Measurements from ENCODE around the gene OR1E1. TPM values are rescaled to one million over a fixed set of nuclear protein-coding genes. Genes with fewer than 3 reads are reported as not detected.

The OR1E1 gene
- total and polyA plus RNA-seq, 2 of the 4 experiments (the other 2 are of a cell fraction) = not detected

DNA sequence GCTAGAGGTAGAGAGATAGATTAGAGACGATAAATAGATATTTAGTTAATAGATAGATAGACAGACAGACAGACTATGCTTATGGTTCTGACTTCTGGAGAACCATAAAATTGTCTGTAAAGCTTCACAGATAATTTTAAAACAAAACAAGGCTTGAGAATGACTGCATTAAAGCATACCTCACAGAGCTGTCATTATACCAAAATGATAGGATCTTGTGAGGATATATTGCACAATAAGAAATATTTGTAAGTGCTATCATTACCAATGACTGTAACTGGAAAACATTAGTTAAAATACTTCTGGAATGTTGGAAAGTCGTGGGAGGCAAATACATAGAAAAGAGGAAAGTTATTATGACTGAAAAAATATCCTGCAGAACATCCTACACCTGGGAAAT lies 3.6 kb upstream of the OR1E1 start:
- POLR2A ChIA-PET (ENCODE audit: unreplicated experiment) = no interaction called here
- Histone ChIP-seq H4K20me1 (ENCODE audit: insufficient read depth, low read length) (no peaks in the 10 kb centered on the region), H3K56ac (ENCODE audit: extremely low read depth, insufficient read depth, low read length) (no peak overlapping the region), H3K4me3 (ENCODE audit: insufficient read depth, low read depth, low read length) (no peak overlapping the region), H2BK120ac (ENCODE audit: low read depth, low read length) (no peak overlapping the region), H3K79me1 (ENCODE audit: low read depth in 1 of 2, low read length in 2 of 2) (no peaks in the 10 kb centered on the region), H3K4ac (ENCODE audit: low read depth, low read length) (no peak overlapping the region), H4K8ac (ENCODE audit: low read depth in 2 of 2, low read length in 2 of 2) (no peak overlapping the region), H3K27me3 (ENCODE audit: control insufficient read depth, insufficient read depth, low read length) (no peaks in the 10 kb centered on the region), H3K9ac (ENCODE audit: low read depth, low read length) (no peak overlapping the region), H2AK5ac (ENCODE audit: low read depth, low read length) (no peak overlapping the region), H4K91ac (ENCODE audit: insufficient read depth, low read depth, low read length) (no peak overlapping the region), H3K4me2 (ENCODE audit: low read depth, low read length) (no peak overlapping the region), H3K23ac (ENCODE audit: low read depth, low read length) (no peak overlapping the region), H3K36me3 (ENCODE audit: control insufficient read depth, insufficient read depth, low read length) (no peaks in the 10 kb centered on the region), H2AK9ac (replicated peaks; ENCODE audit: low read depth, low read length, poor library complexity) (no peak overlapping the region), H3K27ac (ENCODE audit: insufficient read depth, low read length) (no peak overlapping the region), H3K14ac (replicated peaks; ENCODE audit: low read depth, low read length) (no peak overlapping the region), H2BK15ac (ENCODE audit: low read depth, low read length) (no peak overlapping the region), H3K4me1 (ENCODE audit: control insufficient read depth, insufficient read depth, low read length) (no peaks in the 10 kb centered on the region), H3K9me3 (ENCODE audit: control insufficient read depth, insufficient read depth, low read length) (peaks cover 5% of the 10 kb centered on the region; the same call in 1 of the 2 replicates), H4K5ac (ENCODE audit: low read depth, low read length) (no peak overlapping the region), H2BK5ac (ENCODE audit: low read depth, low read length, poor library complexity, severe bottlenecking) (no peak overlapping the region), H2AFZ (replicated peaks; ENCODE audit: low read length, poor library complexity) (no peak overlapping the region), H3K9me1 (ENCODE audit: insufficient read depth, low read length) (no peaks in the 10 kb centered on the region), H2BK20ac (ENCODE audit: low read depth, low read length) (no peak overlapping the region), H3K18ac (ENCODE audit: low read depth, low read length) (no peak overlapping the region)
- intact Hi-C loops (cut with micrococcal nuclease) (no loop called here), dilution Hi-C loops (cut with HindIII; ENCODE audit: low sequenced_read_pairs, unreplicated experiment) (no loop called here), in situ Hi-C loops (cut with MboI; ENCODE audit: low sequenced_read_pairs) (no loop called here)
- no TSS peak for BruUV-seq (replicated peaks)
- ATAC-seq (ENCODE audit: low read depth) = no peak
- no peak for DNase-seq
- CTCF ChIA-PET = no interaction called here
- WGBS, 2 experiments (ENCODE audit: extremely low coverage in 2 of 2, insufficient read length in 1 of 2) = no CpG with 5 or more reads among the region's 2 CpGs
- no peak for TF ChIP-seq RCOR1 (IDR thresholded peaks at IDR 0.05; ENCODE audit: insufficient replicate concordance, low read length)
- peak; percentile 26; the same call in 1 of the 2 replicates for TF ChIP-seq CEBPB (IDR thresholded peaks at IDR 0.05; ENCODE audit: low read depth, low read length)
